Measurements from ENCODE around the gene PPP2R3A.

The PPP2R3A gene

DNA sequence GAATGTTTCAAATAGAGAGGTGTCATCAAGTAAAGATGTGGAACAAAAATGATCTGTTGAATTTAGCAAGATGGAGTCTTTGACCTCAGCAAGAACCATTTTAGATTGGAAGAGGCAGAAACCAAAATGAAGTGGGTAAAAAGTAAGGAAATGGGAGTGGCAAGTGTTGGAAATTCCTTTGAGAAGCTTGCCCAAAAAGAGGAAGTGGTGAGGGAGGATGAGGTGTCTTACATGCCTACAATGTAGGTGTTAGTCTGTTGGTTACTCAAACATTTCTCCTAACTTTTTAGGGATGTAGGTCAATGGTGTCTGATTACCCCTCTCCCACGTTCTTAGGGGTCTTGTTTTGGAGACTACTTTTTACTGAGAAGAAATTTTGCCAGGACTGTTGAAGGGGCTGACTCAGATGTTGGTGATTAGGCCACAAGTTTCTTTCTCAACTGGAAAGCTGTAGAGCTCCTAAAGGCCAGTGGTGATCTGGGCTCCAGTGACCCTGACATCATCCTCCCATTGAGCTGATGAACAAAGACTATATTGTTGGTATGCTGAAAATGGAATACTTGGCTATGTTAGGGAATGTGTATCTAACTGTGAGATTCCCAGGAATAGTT lies 5.1 kb downstream of the PPP2R3A start:
- DNase-seq (ENCODE audit: low read depth in 2 of 3, low spot score in 1 of 3) = no peak

DNA sequence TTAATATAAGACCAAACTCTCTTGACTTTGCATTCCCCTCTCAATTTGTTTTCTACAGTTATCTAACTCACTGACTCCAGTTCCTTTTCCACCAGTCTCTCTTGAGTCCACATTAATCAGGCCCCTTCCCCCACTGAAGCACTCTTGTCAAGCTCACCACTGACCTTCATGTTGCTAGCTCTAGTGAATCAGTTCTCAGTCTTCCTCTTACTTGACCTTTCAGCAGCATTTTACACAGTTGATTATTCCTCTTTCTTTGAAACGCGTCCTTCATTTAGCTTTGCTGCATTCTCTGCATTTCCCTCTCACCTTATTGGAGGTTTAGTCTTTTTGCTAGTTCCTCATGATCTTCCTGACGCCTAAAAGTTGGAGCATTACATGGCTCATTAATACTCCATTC lies 8.3 kb downstream of the PPP2R3A start:
- no peak for DNase-seq (ENCODE audit: low read depth in 2 of 3, low spot score in 1 of 3)

DNA sequence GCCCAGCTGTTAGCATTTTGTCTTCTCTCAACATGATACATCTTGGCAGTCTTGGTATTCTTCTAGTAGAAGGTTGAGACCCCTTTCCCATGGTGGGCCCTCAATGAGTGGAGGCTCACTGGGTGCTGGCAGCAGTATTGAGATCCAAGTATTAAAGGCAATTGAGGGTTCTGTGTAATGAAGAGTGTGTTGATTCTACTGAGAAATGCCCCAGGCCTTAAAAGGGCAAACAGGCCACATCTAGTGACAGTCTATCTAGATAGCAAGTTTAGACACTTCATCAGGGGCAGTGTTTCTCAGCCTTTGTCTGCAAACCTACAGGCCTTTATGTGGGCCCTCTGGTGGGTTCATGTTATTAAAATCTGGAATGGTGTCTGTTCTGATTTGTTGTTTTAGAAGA lies 9.5 kb downstream of the PPP2R3A start:
- no peak for DNase-seq (ENCODE audit: low read depth in 2 of 3, low spot score in 1 of 3)

DNA sequence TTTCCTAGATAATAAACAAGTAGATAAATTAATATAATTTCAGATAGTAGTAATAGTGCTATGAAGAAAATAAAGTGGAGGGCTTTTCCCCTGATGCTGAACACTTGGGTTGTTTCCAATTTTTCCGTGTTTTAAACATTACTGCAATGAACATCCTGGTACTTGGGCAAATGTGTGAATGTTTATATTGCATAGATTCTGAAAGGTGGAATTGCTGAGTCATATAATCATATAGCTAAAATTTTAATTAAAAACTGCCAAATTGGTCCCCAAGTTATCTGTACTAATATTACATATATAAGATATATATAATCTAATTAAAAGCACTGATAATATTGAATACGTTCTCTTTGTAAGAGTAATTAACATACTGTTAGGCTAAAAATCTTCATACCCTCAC lies 10.0 kb downstream of the PPP2R3A start:
- DNase-seq (ENCODE audit: low read depth in 2 of 3, low spot score in 1 of 3) = no peak

DNA sequence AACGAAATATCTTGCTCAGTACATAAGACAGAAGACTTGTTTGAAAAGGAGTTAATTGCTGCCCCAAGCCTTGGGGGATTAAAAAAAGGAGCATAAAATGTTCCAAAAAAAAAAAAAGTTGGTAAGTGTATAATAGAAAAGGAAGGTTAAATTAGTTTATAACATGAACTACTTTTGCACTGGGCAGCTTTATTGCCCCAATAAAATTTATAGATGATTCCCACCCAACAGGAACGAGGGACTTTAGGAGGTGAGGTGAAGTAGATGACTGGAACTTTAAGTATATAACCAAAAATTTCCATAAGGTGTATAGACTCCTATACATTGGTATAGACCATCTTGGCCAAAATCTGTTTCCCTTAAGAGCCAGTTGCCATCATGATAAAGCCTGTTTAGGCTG lies 14.8 kb downstream of the PPP2R3A start:
- no peak for DNase-seq (ENCODE audit: low read depth in 2 of 3, low spot score in 1 of 3)

DNA sequence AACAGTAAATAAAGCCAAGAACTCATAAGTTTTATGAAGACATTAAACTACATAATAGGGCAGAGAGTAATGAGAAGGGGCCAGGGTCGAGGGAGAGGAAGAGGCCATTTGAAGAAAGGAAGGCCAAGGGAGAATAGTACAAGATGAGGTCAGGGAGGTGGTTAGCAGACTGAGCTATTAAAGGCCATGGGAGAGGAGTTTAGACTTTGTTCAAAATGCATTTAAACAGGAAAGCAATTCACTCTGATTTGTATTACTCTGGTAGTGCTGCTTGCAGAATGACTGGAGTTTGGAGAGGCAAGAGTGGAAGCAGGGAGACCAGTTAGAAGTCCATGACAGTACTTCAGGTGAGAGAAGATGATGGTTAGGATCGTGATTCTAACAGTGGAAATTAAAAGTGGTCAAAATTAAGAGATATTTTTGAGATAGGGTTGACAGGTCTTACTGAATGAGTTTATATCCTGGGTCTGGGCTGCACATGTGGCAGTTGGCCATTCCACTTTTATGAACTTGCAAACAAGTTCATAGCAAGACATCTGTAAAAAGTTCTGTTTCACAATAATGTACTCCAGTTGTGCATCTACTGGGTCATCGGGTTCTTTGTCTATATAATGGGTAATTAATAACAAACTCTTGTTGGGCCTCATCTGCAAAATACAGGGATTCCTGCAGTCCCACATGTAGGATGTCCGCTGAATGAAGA lies 16.3 kb downstream of the PPP2R3A start:
- DNase-seq (ENCODE audit: low read depth in 2 of 3, low spot score in 1 of 3) = no peak

DNA sequence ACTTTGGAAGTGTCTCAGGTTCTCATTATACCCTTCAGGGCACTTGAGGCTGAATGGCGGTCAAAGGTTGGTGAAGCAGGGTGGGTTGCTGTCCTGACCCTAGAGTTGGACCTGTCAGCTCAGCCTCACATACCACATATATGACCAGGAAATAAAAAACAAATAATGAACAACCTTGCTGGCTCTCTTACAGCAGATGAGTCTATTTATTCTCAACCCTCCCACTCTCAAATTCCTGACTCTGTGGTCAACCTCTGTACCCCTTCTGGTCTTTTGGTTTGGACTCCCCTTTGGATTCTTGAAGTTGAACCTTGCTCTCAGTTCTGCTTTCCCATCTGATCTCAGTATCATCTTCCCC lies 16.9 kb downstream of the PPP2R3A start:
- DNase-seq (ENCODE audit: low read depth in 2 of 3, low spot score in 1 of 3) = no peak

DNA sequence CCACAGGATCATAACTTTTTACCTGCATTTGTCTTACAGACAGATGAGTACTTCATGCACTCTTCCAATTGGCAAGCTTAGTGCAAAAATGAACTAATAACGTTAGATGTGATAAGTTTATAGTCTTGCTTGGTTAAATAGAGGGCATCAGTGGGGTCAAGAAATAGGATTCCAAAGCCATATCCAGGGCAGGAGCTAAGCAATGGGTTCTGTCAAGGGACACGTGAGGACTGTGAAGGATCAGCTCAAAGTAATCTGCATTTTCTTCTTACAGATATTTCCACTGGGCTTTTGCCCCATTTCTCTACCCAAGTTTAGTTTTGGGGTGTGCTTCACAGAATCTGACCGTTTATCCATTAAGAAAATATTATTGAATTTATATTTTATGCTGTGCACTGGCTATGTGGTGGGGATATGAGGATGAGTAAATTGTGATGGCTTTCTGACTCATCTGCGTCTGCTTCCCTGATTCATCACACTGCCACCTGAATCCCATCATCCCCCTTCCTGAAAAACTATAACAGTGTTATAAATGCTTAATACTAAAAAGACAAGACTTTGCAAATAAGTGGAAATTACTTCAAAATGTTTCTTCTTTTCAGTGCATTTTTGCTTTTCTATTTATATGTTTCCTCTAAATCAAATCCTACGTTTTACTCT lies 17.5 kb downstream of the PPP2R3A start:
- DNase-seq (ENCODE audit: low read depth in 2 of 3, low spot score in 1 of 3) = no peak

DNA sequence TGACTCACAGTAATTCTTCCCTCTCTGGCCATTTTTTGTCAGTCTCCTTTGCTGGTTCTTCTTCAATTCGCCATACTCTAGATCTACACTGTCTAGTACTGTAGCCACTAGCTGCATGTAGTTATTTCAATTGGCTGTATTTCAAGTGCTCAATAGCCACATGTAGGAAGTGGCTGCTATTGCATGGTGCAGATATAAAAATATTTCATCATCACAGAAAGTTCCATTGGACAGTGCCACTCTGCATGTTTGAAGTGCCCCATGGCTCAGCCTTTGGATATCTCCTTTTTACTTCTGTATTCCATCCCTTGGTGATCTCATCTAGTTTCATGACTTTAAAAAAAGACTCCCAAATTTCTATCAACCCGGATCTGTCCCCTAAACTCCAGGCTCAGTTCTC lies 22.1 kb downstream of the PPP2R3A start:
- DNase-seq (ENCODE audit: low read depth in 2 of 3, low spot score in 1 of 3) = no peak

DNA sequence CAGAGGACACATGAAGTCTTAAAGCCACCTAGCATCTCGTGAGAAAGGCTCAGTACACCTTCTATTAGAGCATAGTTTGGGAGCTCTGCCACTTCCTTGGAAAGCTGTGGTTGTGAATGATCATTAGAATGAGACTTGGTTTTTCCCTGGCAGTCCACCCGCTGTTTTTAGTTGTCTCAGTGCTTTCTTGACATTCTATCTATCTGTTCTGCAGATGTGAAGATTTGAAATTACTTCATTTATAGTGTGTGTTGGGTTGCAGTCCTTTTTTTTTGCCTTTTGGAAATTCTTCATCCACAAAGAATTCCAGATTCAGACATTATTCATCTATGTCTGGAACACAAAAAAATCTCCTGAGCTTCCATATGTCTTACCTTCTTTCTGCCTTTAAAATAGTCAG lies 23.7 kb downstream of the PPP2R3A start:
- DNase-seq (ENCODE audit: low read depth in 2 of 3, low spot score in 1 of 3) = no peak

DNA sequence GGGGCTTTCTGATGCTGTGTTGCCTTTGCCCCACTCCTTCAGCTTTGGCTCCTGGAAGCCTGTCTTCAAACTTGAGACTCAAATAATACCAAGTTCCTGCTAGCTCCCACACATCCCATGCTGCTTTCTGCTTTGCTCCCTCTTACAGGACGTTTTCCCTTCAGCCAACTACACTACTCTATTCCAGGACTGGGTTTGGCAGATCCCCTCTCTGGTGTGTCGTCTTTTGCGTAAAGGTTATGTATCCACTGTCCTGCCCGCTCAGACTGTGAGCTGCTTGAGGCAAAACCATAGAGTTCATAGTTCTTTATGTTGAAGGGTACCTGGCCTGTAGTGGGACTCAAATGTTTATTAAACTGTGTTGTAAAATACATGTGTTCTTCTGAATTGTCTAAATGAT lies 25.4 kb downstream of the PPP2R3A start:
- DNase-seq (ENCODE audit: low read depth in 2 of 3, low spot score in 1 of 3) = no peak

DNA sequence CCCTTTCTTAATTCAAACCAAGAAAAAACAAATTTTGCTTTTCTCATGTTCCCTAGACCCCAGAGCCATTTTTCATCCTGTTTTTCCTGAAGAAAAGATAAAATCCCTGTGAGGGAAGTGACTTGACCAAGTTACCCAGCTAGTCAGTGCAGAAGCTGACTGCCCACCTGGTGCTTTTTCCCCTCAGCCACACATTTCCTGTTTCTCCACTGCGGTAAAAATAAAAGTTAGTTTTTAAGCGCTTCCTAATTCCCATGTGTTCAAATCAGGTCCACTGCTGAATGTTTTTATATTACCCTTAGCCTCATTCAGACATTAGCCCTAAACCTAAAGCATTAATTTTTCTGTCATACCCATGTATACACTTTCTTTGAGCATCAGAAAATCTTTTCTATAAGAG lies 26.1 kb downstream of the PPP2R3A start:
- no peak for DNase-seq (ENCODE audit: low read depth in 2 of 3, low spot score in 1 of 3)

DNA sequence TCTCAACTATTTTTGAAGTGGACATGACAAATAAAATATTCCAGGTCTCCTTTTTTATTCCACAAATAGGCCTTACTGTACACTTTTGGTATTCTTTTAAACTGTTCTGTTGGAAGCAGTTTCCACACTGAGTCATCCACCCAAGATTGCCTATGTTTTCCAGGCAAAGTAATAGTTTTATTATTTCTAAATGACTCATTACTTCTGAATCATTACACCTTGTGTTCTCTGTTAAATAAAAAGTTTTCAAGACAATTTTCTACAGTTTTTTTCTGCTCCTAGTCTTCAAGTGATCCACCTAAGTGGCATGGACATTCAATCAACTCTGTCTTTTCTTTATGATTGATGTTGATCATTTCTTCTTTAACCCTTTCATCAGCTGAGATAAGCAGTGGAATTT lies 26.5 kb downstream of the PPP2R3A start:
- no peak for DNase-seq (ENCODE audit: low read depth in 2 of 3, low spot score in 1 of 3)

DNA sequence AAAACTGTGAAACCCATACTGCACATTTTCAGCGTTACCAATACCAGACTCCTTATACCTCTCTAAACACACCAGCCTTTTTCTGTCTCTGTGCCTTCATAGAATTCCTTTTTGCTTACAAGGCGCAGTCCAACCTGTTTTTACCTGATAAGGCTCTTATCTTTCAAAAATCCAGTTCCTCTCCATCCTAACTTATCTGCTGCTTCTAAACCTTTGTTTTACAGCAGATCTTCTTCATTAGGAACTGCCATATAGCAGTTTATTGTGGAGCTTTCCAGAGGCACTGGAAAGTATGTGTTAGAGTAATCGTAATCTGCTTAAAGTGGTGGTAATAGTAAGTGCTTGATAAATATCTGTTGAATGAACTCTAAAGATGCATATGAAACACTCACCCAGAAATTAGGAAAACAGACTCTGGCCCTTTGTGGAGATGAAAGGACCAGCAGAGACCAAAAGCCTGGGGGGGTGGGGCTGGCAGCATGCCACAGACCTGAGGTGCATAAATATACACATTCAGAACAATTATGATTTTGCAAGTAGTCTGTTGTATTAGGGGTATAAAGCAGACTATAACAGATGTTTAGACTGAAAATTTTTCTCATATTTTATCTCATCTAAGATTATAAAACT lies 29.3 kb downstream of the PPP2R3A start:
- DNase-seq (ENCODE audit: low read depth in 2 of 3, low spot score in 1 of 3) = no peak

DNA sequence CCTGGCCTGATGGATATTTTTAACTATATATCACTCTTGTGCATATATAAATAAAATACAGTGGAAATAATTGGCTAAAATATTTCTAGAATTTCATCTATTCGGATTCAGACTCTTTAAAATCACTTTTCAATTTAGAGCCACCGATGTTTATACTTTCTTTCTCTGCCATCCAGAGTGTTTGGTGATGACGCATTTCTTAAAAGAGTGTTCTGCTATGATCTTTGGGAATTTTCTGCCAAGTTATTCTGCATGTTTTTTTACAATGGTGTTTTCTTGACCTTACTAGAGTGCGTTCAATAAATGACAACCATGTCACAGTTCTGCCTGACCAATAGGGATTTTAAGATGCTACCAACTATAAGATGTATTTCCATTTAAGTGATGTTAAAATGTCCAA lies 30.2 kb downstream of the PPP2R3A start:
- no peak for DNase-seq (ENCODE audit: low read depth in 2 of 3, low spot score in 1 of 3)

DNA sequence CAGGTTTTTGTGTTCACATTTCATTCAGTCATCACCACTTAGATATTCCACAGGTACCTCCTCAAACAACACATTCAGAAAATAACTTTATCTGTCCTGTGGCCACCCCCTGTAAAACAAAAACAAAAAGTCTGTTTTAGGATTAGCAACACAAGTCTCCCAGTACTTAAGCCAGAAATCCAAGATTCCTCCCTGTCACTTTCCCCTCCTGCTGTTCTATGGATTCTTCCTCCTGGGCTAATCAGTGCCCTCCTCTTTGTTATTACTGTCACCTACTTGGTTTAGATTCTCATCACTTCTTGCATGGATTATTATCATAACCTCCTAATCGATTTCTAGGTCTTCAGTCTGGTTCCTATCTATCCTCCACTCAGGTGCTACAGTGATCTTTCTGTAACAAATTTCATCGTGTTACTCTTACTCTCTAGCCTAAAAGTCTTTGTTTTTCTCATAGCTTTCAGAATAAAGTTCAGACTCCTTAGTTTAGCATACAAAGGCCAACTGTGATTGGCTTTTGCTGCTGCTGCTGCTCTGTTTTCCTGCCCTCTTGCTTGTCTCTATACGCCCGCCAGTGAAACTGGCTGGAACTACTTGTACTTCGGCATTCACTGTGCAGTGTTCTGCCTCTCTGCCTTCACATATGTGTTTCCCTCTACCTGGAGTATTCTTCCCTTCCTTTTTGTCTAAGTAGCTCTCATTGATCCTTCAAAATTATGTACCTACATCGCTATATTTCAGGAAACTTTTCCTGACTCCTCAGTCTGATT lies 32.2 kb downstream of the PPP2R3A start:
- DNase-seq (ENCODE audit: low read depth in 2 of 3, low spot score in 1 of 3) = no peak

DNA sequence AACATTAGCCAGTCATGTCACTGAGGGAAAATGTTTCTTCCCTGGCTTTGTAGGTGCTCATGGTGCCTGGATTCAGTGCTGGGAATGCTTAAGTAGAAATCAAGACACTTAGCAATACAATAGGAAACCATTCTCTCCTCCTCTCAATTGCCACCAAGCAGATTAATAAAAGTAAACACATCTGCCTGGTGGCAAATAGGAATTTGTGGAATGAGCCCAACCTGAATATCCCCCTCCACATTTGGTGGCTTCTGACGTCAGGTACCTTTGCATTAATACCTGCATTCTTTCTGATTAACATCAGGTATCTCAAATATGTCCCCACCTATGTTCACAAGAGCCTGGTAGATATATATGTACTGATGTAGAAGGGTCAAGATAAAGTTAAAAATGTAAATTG lies 42.7 kb downstream of the PPP2R3A start:
- no peak for DNase-seq (ENCODE audit: low read depth in 2 of 3, low spot score in 1 of 3)

DNA sequence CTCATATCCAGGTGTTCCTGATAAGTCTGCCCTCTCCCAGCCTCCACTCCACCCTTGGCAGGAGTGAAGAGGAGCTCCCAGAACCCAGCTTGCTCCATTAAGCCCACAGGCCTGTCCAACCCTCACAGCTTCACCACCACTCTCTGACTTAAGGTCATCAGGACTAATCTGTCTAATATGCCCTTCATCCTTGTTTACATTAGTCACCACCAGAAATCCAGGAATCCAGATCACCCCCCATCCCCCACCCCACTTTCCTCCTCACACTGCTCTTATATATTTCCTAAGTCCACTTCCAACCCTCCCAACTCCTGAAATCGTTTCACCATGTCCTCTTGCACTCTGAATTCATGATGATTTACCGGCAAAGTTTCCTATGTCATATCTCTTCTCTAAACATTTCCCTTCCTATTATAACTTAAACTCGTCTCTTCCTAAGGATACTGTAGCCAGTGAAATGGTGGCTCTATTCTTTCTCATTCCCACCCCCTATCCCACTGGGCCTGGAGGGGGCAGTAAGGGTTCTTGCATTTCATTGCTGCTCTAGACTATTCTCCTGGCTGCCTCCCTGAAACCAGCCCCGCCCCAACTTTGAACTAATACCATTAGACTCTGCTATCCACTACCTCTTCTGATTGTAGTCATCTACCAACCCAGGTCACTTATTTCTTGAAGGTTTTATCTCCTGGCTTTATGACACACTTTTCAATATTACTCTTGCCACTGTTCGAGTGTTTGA lies 43.4 kb downstream of the PPP2R3A start:
- no peak for DNase-seq (ENCODE audit: low read depth in 2 of 3, low spot score in 1 of 3)

DNA sequence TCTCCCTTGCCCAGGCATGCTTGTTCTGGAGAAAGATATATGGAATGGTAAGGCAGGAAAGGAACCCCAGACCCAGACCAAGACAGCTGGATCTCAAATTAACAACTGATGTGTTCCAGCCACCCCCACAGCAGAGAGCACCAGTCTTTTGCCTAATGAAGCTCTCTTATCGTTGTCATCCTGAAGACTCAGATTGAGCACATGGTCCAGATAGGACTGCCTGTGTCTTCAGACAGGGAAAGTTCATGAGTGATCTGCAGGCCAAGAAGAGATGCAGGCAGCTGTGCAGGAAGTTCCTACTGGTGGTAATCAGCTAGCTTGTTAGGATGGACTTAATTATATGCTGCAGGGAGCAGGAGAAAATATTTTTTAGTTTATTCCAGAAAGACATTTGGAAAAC lies 53.3 kb downstream of the PPP2R3A start:
- no peak for DNase-seq (ENCODE audit: low read depth in 2 of 3, low spot score in 1 of 3)

DNA sequence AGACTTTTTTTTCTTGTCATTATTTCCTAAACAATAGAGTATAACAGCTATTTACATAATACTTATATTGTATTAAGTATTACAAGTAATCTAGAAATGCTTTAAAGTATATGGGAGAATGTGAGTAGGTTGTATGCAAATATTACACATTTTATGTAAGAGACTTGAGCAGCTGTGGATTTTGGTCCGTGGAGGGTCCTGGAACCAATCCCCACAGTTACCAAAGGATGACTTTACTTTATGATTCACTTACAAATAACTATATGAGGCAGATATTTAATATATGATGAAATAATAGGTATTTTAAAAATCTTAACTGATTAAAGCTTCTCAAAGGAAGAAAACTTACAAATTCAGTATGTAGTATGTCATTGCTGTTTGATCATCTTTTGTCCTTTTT lies 56.3 kb downstream of the PPP2R3A start:
- DNase-seq (ENCODE audit: low read depth in 2 of 3, low spot score in 1 of 3) = no peak

Data from stimulated activated CD4-positive, alpha-beta T cell treated with anti-CD3 and anti-CD28 coated beads, Interleukin-12 subunit alpha, Interleukin-12 subunit beta, amount 100 ng/mL, for 48 hours (primary cell).